ENCODE data around the gene RIPPLY3.

Gene RIPPLY3

GRCh38 chr21:36966821-36967768, 39.4 kb upstream of the RIPPLY3 start:
- H3K36me3 ChIP-seq (ENCODE audit: insufficient read depth, low read length): no peaks in the 10 kb centered on the region
- H2AFZ ChIP-seq (ENCODE audit: low read length, unreplicated experiment): peak overlapping the region; percentile 71
- H3K27me3 ChIP-seq (ENCODE audit: insufficient read depth, low read length): no peaks in the 10 kb centered on the region
- no peaks in the 10 kb centered on the region for H3K4me1 ChIP-seq (ENCODE audit: control insufficient read depth, insufficient read depth, low read length, unreplicated experiment)
- peak overlapping the region; percentile 28; the same call in 1 of the 2 replicates for H3K27ac ChIP-seq (ENCODE audit: low read depth, low read length)
- peak overlapping the region; percentile 93 for H3K4me3 ChIP-seq (ENCODE audit: low read depth, low read length)
- peaks cover 7% of the 10 kb centered on the region for H3K79me2 ChIP-seq (ENCODE audit: control insufficient read depth, insufficient read depth, low read length, unreplicated experiment)

DNA sequence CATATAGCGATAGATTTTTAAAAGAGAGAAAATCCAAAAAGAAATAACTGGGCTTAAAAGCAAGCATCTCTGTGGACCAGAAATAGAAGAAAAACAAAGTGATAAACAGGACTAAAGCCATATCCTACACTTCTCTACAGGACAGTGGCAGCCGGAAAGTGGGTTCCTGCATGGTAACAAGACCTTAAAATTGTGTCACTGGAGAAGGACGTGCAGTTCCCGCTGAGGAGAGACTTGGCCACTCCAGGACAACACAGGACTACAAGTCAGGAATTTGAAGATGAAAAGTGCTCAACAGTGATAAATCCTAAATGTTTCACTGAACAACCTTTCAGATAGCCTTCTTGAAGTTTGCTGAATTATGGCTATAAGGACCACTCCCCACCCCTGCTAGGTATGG, 38.1 kb upstream of the RIPPLY3 start:
- Histone ChIP-seq H3K27ac (ENCODE audit: low read depth, low read length) (no peak overlapping the region), H3K27me3 (ENCODE audit: insufficient read depth, low read length) (no peaks in the 10 kb centered on the region), H3K4me3 (ENCODE audit: low read depth, low read length) (no peak overlapping the region), H3K79me2 (ENCODE audit: control insufficient read depth, insufficient read depth, low read length, unreplicated experiment) (peaks cover 7% of the 10 kb centered on the region), H3K4me1 (ENCODE audit: control insufficient read depth, insufficient read depth, low read length, unreplicated experiment) (no peaks in the 10 kb centered on the region), H2AFZ (ENCODE audit: low read length, unreplicated experiment) (no peak overlapping the region), H3K36me3 (ENCODE audit: insufficient read depth, low read length) (no peaks in the 10 kb centered on the region)

DNA sequence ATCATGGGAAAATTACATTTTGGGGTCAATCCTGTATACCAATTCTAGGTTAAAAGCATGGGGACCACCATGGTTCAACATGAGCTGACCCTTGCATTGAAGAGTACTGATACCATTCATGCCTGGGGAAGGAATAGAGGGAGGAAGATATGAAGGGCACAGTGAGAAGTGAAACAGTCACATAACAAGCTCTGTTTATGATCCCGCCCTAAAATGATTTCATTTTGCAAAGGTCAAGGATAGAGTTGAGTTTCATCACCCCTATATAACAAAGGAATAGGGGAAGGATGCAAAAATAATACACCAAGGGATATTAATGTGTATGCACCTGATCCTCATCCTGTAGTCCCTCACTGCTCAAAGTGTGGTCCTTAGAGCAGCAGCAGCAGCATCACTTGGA, 37.5 kb upstream of the RIPPLY3 start:
- H3K4me1 ChIP-seq (ENCODE audit: control insufficient read depth, insufficient read depth, low read length, unreplicated experiment): no peaks in the 10 kb centered on the region
- no peak overlapping the region for H3K4me3 ChIP-seq (ENCODE audit: low read depth, low read length)
- no peak overlapping the region for H2AFZ ChIP-seq (ENCODE audit: low read length, unreplicated experiment)
- no peak overlapping the region for H3K27ac ChIP-seq (ENCODE audit: low read depth, low read length)
- H3K79me2 ChIP-seq (ENCODE audit: control insufficient read depth, insufficient read depth, low read length, unreplicated experiment): peaks cover 7% of the 10 kb centered on the region
- H3K27me3 ChIP-seq (ENCODE audit: insufficient read depth, low read length): no peaks in the 10 kb centered on the region
- H3K36me3 ChIP-seq (ENCODE audit: insufficient read depth, low read length): no peaks in the 10 kb centered on the region

DNA sequence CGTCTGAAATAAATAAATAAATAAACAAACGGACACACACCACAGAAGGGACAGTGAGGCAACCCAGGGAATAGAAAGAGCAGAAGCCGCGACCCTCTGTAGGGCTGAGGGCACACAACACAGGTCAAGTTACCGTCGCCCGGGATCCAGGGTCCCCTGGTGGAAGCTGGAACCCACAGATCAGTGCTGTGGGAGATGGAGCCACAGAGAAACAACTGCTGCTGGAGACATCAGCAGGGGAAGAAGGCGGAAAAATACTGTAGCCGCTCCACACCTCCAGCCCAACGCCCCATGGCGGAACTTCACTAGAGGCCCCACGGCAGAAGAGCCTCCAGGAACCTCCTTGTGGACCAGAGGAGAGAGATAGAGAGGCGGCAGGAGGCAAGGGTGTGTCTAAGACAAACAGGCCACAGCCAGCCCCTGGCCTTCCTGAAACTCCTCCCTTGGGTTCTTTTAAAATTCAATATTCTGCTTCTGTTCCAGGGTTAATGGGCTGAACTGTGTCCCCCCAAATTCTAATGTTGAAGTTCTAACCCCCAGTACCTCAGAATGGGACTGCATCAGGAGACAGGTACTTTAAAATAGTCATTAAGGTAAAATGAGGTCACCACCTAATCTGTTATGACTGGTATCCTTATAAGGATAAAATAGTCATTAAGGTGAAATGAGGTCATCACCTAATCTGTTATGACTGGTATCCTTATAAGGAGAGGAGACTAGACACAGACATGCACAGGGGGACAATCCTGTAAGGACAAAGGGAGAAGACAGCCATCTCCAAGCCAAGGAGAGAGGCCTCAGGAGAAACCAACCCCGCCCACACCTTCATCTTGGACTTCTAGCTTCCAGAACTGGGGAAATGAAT, 32.3 kb upstream of the RIPPLY3 start:
- H3K36me3 ChIP-seq (ENCODE audit: insufficient read depth, low read length): no peaks in the 10 kb centered on the region
- no peak overlapping the region for H3K27ac ChIP-seq (ENCODE audit: low read depth, low read length)
- no peaks in the 10 kb centered on the region for H3K79me2 ChIP-seq (ENCODE audit: control insufficient read depth, insufficient read depth, low read length, unreplicated experiment)
- H3K4me3 ChIP-seq (ENCODE audit: low read depth, low read length): no peak overlapping the region
- no peak overlapping the region for H2AFZ ChIP-seq (ENCODE audit: low read length, unreplicated experiment)
- peaks cover 4% of the 10 kb centered on the region for H3K4me1 ChIP-seq (ENCODE audit: control insufficient read depth, insufficient read depth, low read length, unreplicated experiment)
- H3K27me3 ChIP-seq (ENCODE audit: insufficient read depth, low read length): no peaks in the 10 kb centered on the region

GRCh38 chr21:36974851-36975192, 31.7 kb upstream of the RIPPLY3 start:
- Histone ChIP-seq H2AFZ (ENCODE audit: low read length, unreplicated experiment) (no peak overlapping the region), H3K27ac (ENCODE audit: low read depth, low read length) (no peak overlapping the region), H3K27me3 (ENCODE audit: insufficient read depth, low read length) (no peaks in the 10 kb centered on the region), H3K4me1 (ENCODE audit: control insufficient read depth, insufficient read depth, low read length, unreplicated experiment) (peaks cover 4% of the 10 kb centered on the region), H3K36me3 (ENCODE audit: insufficient read depth, low read length) (no peaks in the 10 kb centered on the region), H3K4me3 (ENCODE audit: low read depth, low read length) (no peak overlapping the region), H3K79me2 (ENCODE audit: control insufficient read depth, insufficient read depth, low read length, unreplicated experiment) (no peaks in the 10 kb centered on the region)

GRCh38 chr21:36976228-36976861, 30.2 kb upstream of the RIPPLY3 start:
- no peaks in the 10 kb centered on the region for H3K27me3 ChIP-seq (ENCODE audit: insufficient read depth, low read length)
- no peaks in the 10 kb centered on the region for H3K36me3 ChIP-seq (ENCODE audit: insufficient read depth, low read length)
- peaks cover 4% of the 10 kb centered on the region for H3K4me1 ChIP-seq (ENCODE audit: control insufficient read depth, insufficient read depth, low read length, unreplicated experiment)
- H3K4me3 ChIP-seq (ENCODE audit: low read depth, low read length): no peak overlapping the region
- no peak overlapping the region for H2AFZ ChIP-seq (ENCODE audit: low read length, unreplicated experiment)
- H3K79me2 ChIP-seq (ENCODE audit: control insufficient read depth, insufficient read depth, low read length, unreplicated experiment): no peaks in the 10 kb centered on the region
- no peak overlapping the region for H3K27ac ChIP-seq (ENCODE audit: low read depth, low read length)

GRCh38 chr21:36976882-36977651, 29.4 kb upstream of the RIPPLY3 start:
- H2AFZ ChIP-seq (ENCODE audit: low read length, unreplicated experiment): peak overlapping the region; percentile 91
- H3K79me2 ChIP-seq (ENCODE audit: control insufficient read depth, insufficient read depth, low read length, unreplicated experiment): no peaks in the 10 kb centered on the region
- H3K27me3 ChIP-seq (ENCODE audit: insufficient read depth, low read length): no peaks in the 10 kb centered on the region
- peak overlapping the region; percentile 73 for H3K4me3 ChIP-seq (ENCODE audit: low read depth, low read length)
- H3K4me1 ChIP-seq (ENCODE audit: control insufficient read depth, insufficient read depth, low read length, unreplicated experiment): peaks cover 4% of the 10 kb centered on the region
- H3K36me3 ChIP-seq (ENCODE audit: insufficient read depth, low read length): no peaks in the 10 kb centered on the region
- H3K27ac ChIP-seq (ENCODE audit: low read depth, low read length): peak overlapping the region; percentile 25; the same call in 1 of the 2 replicates

GRCh38 chr21:36980280-36981048, 26.0 kb upstream of the RIPPLY3 start:
- Histone ChIP-seq H2AFZ (ENCODE audit: low read length, unreplicated experiment) (peak overlapping the region; percentile 37), H3K4me3 (ENCODE audit: low read depth, low read length) (peak overlapping the region; percentile 59)

DNA sequence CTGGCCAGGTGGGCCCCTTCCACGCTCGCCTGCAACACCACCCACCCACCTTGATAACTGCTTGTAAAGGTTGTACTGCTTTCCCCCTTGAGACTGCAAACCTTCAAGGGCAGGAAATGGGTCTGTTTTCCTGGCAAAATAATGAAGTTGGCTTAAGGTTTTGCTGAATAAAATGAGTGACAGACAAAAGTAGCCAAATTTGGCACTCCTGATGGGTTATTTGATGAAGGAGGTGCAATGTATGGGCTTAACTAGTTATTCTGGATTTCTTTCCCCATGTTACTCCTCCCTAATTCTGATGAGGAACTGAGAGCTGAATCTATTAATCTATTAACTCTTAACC, 25.5 kb upstream of the RIPPLY3 start:
- Histone ChIP-seq H3K4me3 (ENCODE audit: low read depth, low read length) (peak overlapping the region; percentile 59; the same call in 1 of the 2 replicates), H2AFZ (ENCODE audit: low read length, unreplicated experiment) (peak overlapping the region; percentile 37), H3K4me1 (ENCODE audit: control insufficient read depth, insufficient read depth, low read length, unreplicated experiment) (peaks cover 4% of the 10 kb centered on the region), H3K36me3 (ENCODE audit: insufficient read depth, low read length) (no peaks in the 10 kb centered on the region), H3K27ac (ENCODE audit: low read depth, low read length) (no peak overlapping the region), H3K27me3 (ENCODE audit: insufficient read depth, low read length) (no peaks in the 10 kb centered on the region), H3K79me2 (ENCODE audit: control insufficient read depth, insufficient read depth, low read length, unreplicated experiment) (no peaks in the 10 kb centered on the region)

More at GRCh38 chr21:36980280-36981048, 26.0 kb upstream of the RIPPLY3 start:
- Histone ChIP-seq H3K27me3 (ENCODE audit: insufficient read depth, low read length) (no peaks in the 10 kb centered on the region), H3K36me3 (ENCODE audit: insufficient read depth, low read length) (no peaks in the 10 kb centered on the region), H3K4me1 (ENCODE audit: control insufficient read depth, insufficient read depth, low read length, unreplicated experiment) (peaks cover 4% of the 10 kb centered on the region), H3K79me2 (ENCODE audit: control insufficient read depth, insufficient read depth, low read length, unreplicated experiment) (no peaks in the 10 kb centered on the region), H3K27ac (ENCODE audit: low read depth, low read length) (no peak overlapping the region)
